22Rv1 (cell line): ENCODE data around the gene RNASE12.
A peak's percentile ranks its signal among the peaks of the same experiment; 100 is the strongest.

Experiments
- H3K27ac ChIP-seq: fragments of 450-650 bp; 2 replicates; pipeline ENCODE4 v1.5.1; 2017
- CTCF ChIP-seq: fragments of 450-650 bp; IDR thresholded peaks from 2 replicates; pipeline ENCODE4 v1.5.1; 2017; ENCODE audit warnings: mild to moderate bottlenecking
- ZFX ChIP-seq: fragments of 450-650 bp; IDR thresholded peaks from 2 replicates; pipeline ENCODE4 v1.6.1; 2017; ENCODE audit warnings: antibody characterized with exemption, borderline replicate concordance

Gene RNASE12

GRCh38 chr14:20611277-20611676 lies 20.1 kb upstream of the RNASE12 start:
- H3K27ac ChIP-seq: no peak overlapping the region
- TF ChIP-seq CTCF (no peak), ZFX (no peak)

- no peak for TF ChIP-seq ZFX
- TF ChIP-seq CTCF: no peak
- H3K27ac ChIP-seq: peak overlapping the region; percentile 63
Observed at GRCh38 chr14:20610002-20610765, 19.0 kb upstream of the RNASE12 start.

GRCh38 chr14:20609215-20610001 lies 18.2 kb upstream of the RNASE12 start:
- peak overlapping the region; percentile 63 for H3K27ac ChIP-seq
- TF ChIP-seq CTCF: peak; percentile 93
- TF ChIP-seq ZFX: no peak

- no peak overlapping the region for H3K27ac ChIP-seq
- TF ChIP-seq CTCF: no peak
- no peak for TF ChIP-seq ZFX
Observed at GRCh38 chr14:20608383-20609110, 17.4 kb upstream of the RNASE12 start.

GRCh38 chr14:20607617-20608016 lies 16.4 kb upstream of the RNASE12 start:
- TF ChIP-seq ZFX: no peak
- TF ChIP-seq CTCF: no peak
- H3K27ac ChIP-seq: no peak overlapping the region

GRCh38 chr14:20606902-20607242 lies 15.7 kb upstream of the RNASE12 start:
- no peak for TF ChIP-seq ZFX
- TF ChIP-seq CTCF: no peak
- no peak overlapping the region for H3K27ac ChIP-seq
